ENCODE results near the gene KAT2A.

KAT2A gene

GRCh38 chr17:42111871-42112551, 9.2 kb downstream of the KAT2A start:
- H3K4me1 Mint-ChIP-seq: peaks cover 79% of the 10 kb centered on the region

GRCh38 chr17:42111265-42111636, 9.9 kb downstream of the KAT2A start:
- ATAC-seq: no peak
- Mint-ChIP-seq H3K9me3 (no peaks in the 10 kb centered on the region), H3K27ac (peak overlapping the region; percentile 90), H3K4me3 (no peak overlapping the region), H3K36me3 (peaks cover 12% of the 10 kb centered on the region), H3K4me1 (peaks cover 72% of the 10 kb centered on the region), H3K27me3 (no peaks in the 10 kb centered on the region)

More at GRCh38 chr17:42111871-42112551, 9.2 kb downstream of the KAT2A start:
- ATAC-seq: no peak
- H3K36me3 Mint-ChIP-seq: peaks cover 17% of the 10 kb centered on the region
- H3K27me3 Mint-ChIP-seq: no peaks in the 10 kb centered on the region
- no peaks in the 10 kb centered on the region for H3K9me3 Mint-ChIP-seq
- peak overlapping the region; percentile 71 for H3K4me3 Mint-ChIP-seq
- peak overlapping the region; percentile 90 for H3K27ac Mint-ChIP-seq

- ATAC-seq: no peak
- H3K36me3 Mint-ChIP-seq: peaks cover 19% of the 10 kb centered on the region
- no peaks in the 10 kb centered on the region for H3K9me3 Mint-ChIP-seq
- H3K4me1 Mint-ChIP-seq: peaks cover 72% of the 10 kb centered on the region
- peak overlapping the region; percentile 90 for H3K27ac Mint-ChIP-seq
- no peak overlapping the region for H3K4me3 Mint-ChIP-seq
- H3K27me3 Mint-ChIP-seq: no peaks in the 10 kb centered on the region
Observed at GRCh38 chr17:42110301-42111264, 10.6 kb downstream of the KAT2A start.

- Mint-ChIP-seq H3K4me1 (peaks cover 57% of the 10 kb centered on the region), H3K36me3 (peaks cover 20% of the 10 kb centered on the region), H3K4me3 (no peak overlapping the region), H3K27me3 (no peaks in the 10 kb centered on the region), H3K27ac (no peak overlapping the region), H3K9me3 (no peaks in the 10 kb centered on the region)
- ATAC-seq: no peak
Observed at GRCh38 chr17:42109086-42109485, 12.1 kb downstream of the KAT2A start.

GRCh38 chr17:42107597-42108576, 13.3 kb downstream of the KAT2A start:
- Mint-ChIP-seq H3K27ac (no peak overlapping the region), H3K27me3 (no peaks in the 10 kb centered on the region), H3K4me3 (peak overlapping the region; percentile 59), H3K36me3 (peaks cover 20% of the 10 kb centered on the region), H3K4me1 (peaks cover 46% of the 10 kb centered on the region), H3K9me3 (no peaks in the 10 kb centered on the region)
- ATAC-seq: peak; percentile 92

GRCh38 chr17:42107124-42107523, 14.0 kb downstream of the KAT2A start:
- no peaks in the 10 kb centered on the region for H3K27me3 Mint-ChIP-seq
- ATAC-seq: no peak
- H3K9me3 Mint-ChIP-seq: no peaks in the 10 kb centered on the region
- peak overlapping the region; percentile 59 for H3K4me3 Mint-ChIP-seq
- H3K27ac Mint-ChIP-seq: no peak overlapping the region
- H3K4me1 Mint-ChIP-seq: peaks cover 38% of the 10 kb centered on the region
- peaks cover 20% of the 10 kb centered on the region for H3K36me3 Mint-ChIP-seq

GRCh38 chr17:42106009-42106408, 15.2 kb downstream of the KAT2A start:
- peaks cover 35% of the 10 kb centered on the region for H3K4me1 Mint-ChIP-seq

GRCh38 chr17:42104264-42104663, 16.9 kb downstream of the KAT2A start:
- H3K4me3 Mint-ChIP-seq: no peak overlapping the region
- no peaks in the 10 kb centered on the region for H3K27me3 Mint-ChIP-seq
- H3K4me1 Mint-ChIP-seq: peaks cover 27% of the 10 kb centered on the region
- peaks cover 14% of the 10 kb centered on the region for H3K36me3 Mint-ChIP-seq
- no peak for ATAC-seq
- no peak overlapping the region for H3K27ac Mint-ChIP-seq
- H3K9me3 Mint-ChIP-seq: no peaks in the 10 kb centered on the region

More at GRCh38 chr17:42106009-42106408, 15.2 kb downstream of the KAT2A start:
- Mint-ChIP-seq H3K9me3 (no peaks in the 10 kb centered on the region), H3K27ac (no peak overlapping the region), H3K27me3 (no peaks in the 10 kb centered on the region), H3K36me3 (peaks cover 20% of the 10 kb centered on the region), H3K4me3 (peak overlapping the region; percentile 40)
- no peak for ATAC-seq

- H3K9me3 Mint-ChIP-seq: no peaks in the 10 kb centered on the region
- H3K4me1 Mint-ChIP-seq: peaks cover 24% of the 10 kb centered on the region
- no peaks in the 10 kb centered on the region for H3K27me3 Mint-ChIP-seq
- H3K27ac Mint-ChIP-seq: no peak overlapping the region
- ATAC-seq: no peak
- H3K36me3 Mint-ChIP-seq: peaks cover 14% of the 10 kb centered on the region
- no peak overlapping the region for H3K4me3 Mint-ChIP-seq
Observed at GRCh38 chr17:42103221-42103954, 17.8 kb downstream of the KAT2A start.

- Mint-ChIP-seq H3K9me3 (no peaks in the 10 kb centered on the region), H3K27ac (no peak overlapping the region), H3K4me3 (no peak overlapping the region), H3K36me3 (peaks cover 14% of the 10 kb centered on the region), H3K4me1 (peaks cover 28% of the 10 kb centered on the region), H3K27me3 (peaks cover 9% of the 10 kb centered on the region)
- peak; percentile 65 for ATAC-seq
Observed at GRCh38 chr17:42101513-42102292, 19.5 kb downstream of the KAT2A start.

- peaks cover 17% of the 10 kb centered on the region for H3K27me3 Mint-ChIP-seq
- H3K4me3 Mint-ChIP-seq: no peak overlapping the region
- no peaks in the 10 kb centered on the region for H3K36me3 Mint-ChIP-seq
- no peak for ATAC-seq
- H3K27ac Mint-ChIP-seq: no peak overlapping the region
- H3K9me3 Mint-ChIP-seq: no peaks in the 10 kb centered on the region
- H3K4me1 Mint-ChIP-seq: peaks cover 21% of the 10 kb centered on the region
Observed at GRCh38 chr17:42098730-42099399, 22.3 kb downstream of the KAT2A start.

- no peaks in the 10 kb centered on the region for H3K36me3 Mint-ChIP-seq
- peak; percentile 59 for ATAC-seq
Observed at GRCh38 chr17:42097691-42098631, 23.2 kb downstream of the KAT2A start, which contains the start of gene ZNF385C. Gene ZNF385C (minus strand): TSS chr17:42098473. CDS start chr17:42063056, 35,417 bp downstream.

More at GRCh38 chr17:42097691-42098631, 23.2 kb downstream of the KAT2A start, which contains the start of gene ZNF385C:
- Mint-ChIP-seq H3K9me3 (no peaks in the 10 kb centered on the region), H3K27ac (peak within 1 kb of the TSS; percentile 76), H3K4me3 (peak within 1 kb of the TSS; percentile 67), H3K4me1 (peaks cover 21% of the 10 kb centered on the region), H3K27me3 (peaks cover 21% of the 10 kb centered on the region)
